HepG2 (cell line): ENCODE measurements around the gene WDR82. TPM values are rescaled to one million over a fixed set of nuclear protein-coding genes. Genes with fewer than 3 reads are reported as not detected.

Source experiments
- AGO2 ChIP-seq: fragments of 200-400 bp; formaldehyde crosslinking; optimal IDR thresholded peaks from 2 replicates; pipeline ENCODE3; 2017; ENCODE audit warnings: mild to moderate bottlenecking, low read depth, low read length, moderate library complexity
- EHMT2 ChIP-seq: fragments of 200-600 bp; sonication (generic); IDR thresholded peaks from 2 replicates; pipeline ENCODE4 v1.7.0; 2017; ENCODE audit warnings: antibody characterized with exemption, low read depth, low read length, borderline replicate concordance
- GFI1 ChIP-seq: sonication (generic); formaldehyde crosslinking; IDR thresholded peaks from 2 replicates; pipeline ENCODE4 v1.5.0; 2020; ENCODE audit warnings: missing genetic modification reagents, mild to moderate bottlenecking, borderline replicate concordance
- GTF3A ChIP-seq: sonication (generic); formaldehyde crosslinking; conservative IDR thresholded peaks from 2 replicates; pipeline ENCODE4 v1.4.0; 2020; ENCODE audit warnings: mild to moderate bottlenecking, missing genetic modification reagents
- MXI1 ChIP-seq: IDR thresholded peaks from 3 replicates; pipeline ENCODE4 v1.6.1; 2012; ENCODE audit warnings: low read depth, low read length, inconsistent platforms, borderline replicate concordance
- NFE2 ChIP-seq: sonication (generic); formaldehyde crosslinking; IDR thresholded peaks from 2 replicates; pipeline ENCODE4 v1.4.0; 2020; ENCODE audit warnings: missing genetic modification reagents
- NFKBIZ ChIP-seq: IDR thresholded peaks from 2 replicates; pipeline ENCODE4 v1.6.1; 2018; ENCODE audit warnings: missing genetic modification reagents, missing compliant biosample characterization
- PHF21A ChIP-seq: sonication (generic); formaldehyde crosslinking; IDR thresholded peaks from 2 replicates; pipeline ENCODE4 v1.5.0; 2020; ENCODE audit warnings: mild to moderate bottlenecking, missing genetic modification reagents
- SNRNP70 ChIP-seq: fragments of 200-400 bp; formaldehyde crosslinking; IDR thresholded peaks from 2 replicates; pipeline ENCODE4 v1.6.1; 2017; ENCODE audit warnings: mild to moderate bottlenecking, low read depth, low read length, moderate library complexity
- TEAD2 ChIP-seq: sonication (generic); formaldehyde crosslinking; IDR thresholded peaks from 2 replicates; pipeline ENCODE4 v1.9.0; 2021; ENCODE audit warnings: missing genetic modification reagents
- ZC3H13 ChIP-seq: sonication (generic); formaldehyde crosslinking; IDR thresholded peaks from 2 replicates; pipeline ENCODE4 v1.8.1; 2023; ENCODE audit warnings: mild to moderate bottlenecking, missing genetic modification reagents, moderate library complexity
- ZFAT ChIP-seq: sonication (generic); formaldehyde crosslinking; conservative IDR thresholded peaks from 2 replicates; pipeline ENCODE4 v1.8.1; 2023; ENCODE audit warnings: missing genetic modification reagents, inconsistent platforms
- ZFYVE20 ChIP-seq: sonication (generic); formaldehyde crosslinking; IDR thresholded peaks from 2 replicates; pipeline ENCODE4 v1.8.0; 2023; ENCODE audit warnings: low read depth, mild to moderate bottlenecking, moderate library complexity, missing genetic modification reagents, borderline replicate concordance
- ZMYM2 ChIP-seq: sonication (generic); formaldehyde crosslinking; IDR thresholded peaks from 2 replicates; pipeline ENCODE4 v1.8.0; 2022; ENCODE audit warnings: mild to moderate bottlenecking, missing genetic modification reagents
- ZMYM3 ChIP-seq: sonication (generic); formaldehyde crosslinking; IDR thresholded peaks from 2 replicates; pipeline ENCODE4 v1.5.1; 2020; ENCODE audit warnings: mild to moderate bottlenecking, missing genetic modification reagents
- ZNF124 ChIP-seq: sonication (generic); formaldehyde crosslinking; IDR thresholded peaks from 2 replicates; pipeline ENCODE4 v1.4.0; 2020; ENCODE audit warnings: missing genetic modification reagents
- ZNF296 ChIP-seq: sonication (generic); formaldehyde crosslinking; conservative IDR thresholded peaks from 2 replicates; pipeline ENCODE4 v1.5.0; 2020; ENCODE audit warnings: mild to moderate bottlenecking, missing genetic modification reagents
- ZNF564 ChIP-seq: sonication (generic); formaldehyde crosslinking; IDR thresholded peaks from 2 replicates; pipeline ENCODE4 v1.8.1; 2023; ENCODE audit warnings: mild to moderate bottlenecking, missing genetic modification reagents
- ZNF572 ChIP-seq: sonication (generic); formaldehyde crosslinking; IDR thresholded peaks from 2 replicates; pipeline ENCODE4 v1.5.1; 2020; ENCODE audit warnings: mild to moderate bottlenecking, missing genetic modification reagents
- ZNF629 ChIP-seq: sonication (generic); formaldehyde crosslinking; conservative IDR thresholded peaks from 2 replicates; pipeline ENCODE4 v1.5.0; 2020; ENCODE audit warnings: missing genetic modification reagents
- ZNF644 ChIP-seq: IDR thresholded peaks from 2 replicates; pipeline ENCODE4 v1.6.1; 2016; ENCODE audit warnings: low read depth
- ZNF713 ChIP-seq: sonication (generic); formaldehyde crosslinking; IDR thresholded peaks from 2 replicates; pipeline ENCODE4 v1.4.0; 2020; ENCODE audit warnings: mild to moderate bottlenecking, missing genetic modification reagents
- ZNF891 ChIP-seq: sonication (generic); formaldehyde crosslinking; IDR thresholded peaks from 2 replicates; pipeline ENCODE4 v1.5.0; 2020; ENCODE audit warnings: mild to moderate bottlenecking, missing genetic modification reagents
- polyA plus RNA-seq, 8 experiments: library from polyadenylated mRNA; depleted of rRNA in 3 of 8; stranded (reverse) in 7 of 8; unstranded in 1 of 8; fragments of >200 nt; fragmentation: Illumina TruSeq in 4 of 8; extraction: Trizol in 4 of 8; gene quantifications; 2 replicates each; pipeline versions ENCODE4 v1.2.1 to v1.2.3, GENCODE V29; 2011 to 2016; ENCODE audit warnings: low read depth in 4 of 8, missing spikeins in 1 of 8, mixed read lengths in 1 of 8; ENCODE audit not compliant: insufficient read depth in 1 of 8
- total RNA-seq, 5 experiments: library from RNA; depleted of rRNA; stranded (reverse); fragments of >200 nt; fragmentation: Illumina TruSeq; extraction: Trizol; gene quantifications; 2 replicates each; pipeline ENCODE4 v1.2.3, GENCODE V29; 2016; ENCODE audit warnings: low read depth in 1 of 5
- TF ChIP-seq, protein P1 (sequence below), 2 experiments: sonication (generic) in 1 of 2; formaldehyde crosslinking in 1 of 2; IDR thresholded peaks; 2 replicates each; pipeline versions ENCODE4 v1.4.0 to v1.6.1; 2018 to 2020; ENCODE audit warnings: missing genetic modification reagents in 2 of 2, borderline replicate concordance in 1 of 2, low read depth in 1 of 2, mild to moderate bottlenecking in 1 of 2, missing biosample characterization in 1 of 2
- TF ChIP-seq, protein P2 (sequence below): sonication (generic); formaldehyde crosslinking; IDR thresholded peaks from 2 replicates; pipeline ENCODE4 v1.5.0; 2020; ENCODE audit warnings: missing genetic modification reagents, mild to moderate bottlenecking, borderline replicate concordance
- TF ChIP-seq, protein P3 (sequence below): IDR thresholded peaks from 2 replicates; pipeline ENCODE4 v1.6.1; 2016; ENCODE audit warnings: missing compliant biosample characterization, missing genetic modification reagents, borderline replicate concordance

WDR82 gene
- total and polyA plus RNA-seq, 2 of the 13 experiments (the other 11 are each of a cell fraction or from before 2014, with no cell fraction given), result 39.1 to 59.5 TPM

DNA sequence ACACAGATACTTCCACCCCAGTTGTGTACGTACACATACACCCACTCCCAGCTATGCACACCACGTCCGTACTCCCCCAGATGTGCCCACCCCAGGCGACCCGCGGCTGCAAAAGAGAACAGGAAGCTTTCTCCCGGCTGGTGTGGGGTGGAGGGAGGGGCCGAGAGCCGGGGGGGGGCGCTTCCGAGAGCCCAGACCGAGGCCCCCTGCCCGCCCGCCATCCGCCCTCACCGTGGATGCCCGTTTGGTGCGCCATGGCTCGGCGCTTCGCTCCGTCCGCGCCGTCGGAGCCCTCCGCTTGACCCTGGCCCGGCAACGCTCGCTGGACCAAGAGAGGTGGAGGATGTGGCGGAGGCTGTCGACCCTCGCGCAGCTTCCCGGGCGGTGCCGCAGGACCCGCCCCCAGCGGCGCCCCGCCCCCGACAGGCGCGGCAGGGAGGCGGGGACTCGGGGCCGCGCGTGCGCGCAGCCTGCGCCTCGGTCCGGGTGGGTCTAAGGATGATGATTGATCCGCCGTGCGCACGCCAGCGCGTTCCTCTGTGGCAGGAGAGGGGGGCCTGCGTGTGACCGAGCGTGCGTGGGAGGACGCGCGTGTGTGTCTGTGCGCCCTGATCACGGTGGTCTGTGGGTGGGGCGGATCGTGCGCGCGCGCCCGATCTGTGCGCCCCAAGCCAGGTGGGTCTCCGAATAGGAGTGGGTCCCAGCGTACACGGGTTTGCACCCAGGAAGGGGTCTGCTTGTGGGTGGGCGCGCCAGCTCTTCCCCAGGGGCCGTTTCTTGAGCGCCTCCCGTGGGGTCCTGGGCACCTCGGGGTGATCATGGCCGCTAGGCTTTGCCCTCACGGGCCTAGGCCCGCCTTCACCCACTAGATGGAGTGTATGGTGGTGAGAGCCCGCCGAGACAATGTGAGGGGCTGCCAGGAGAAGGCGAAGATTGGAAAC, 39.4 kb downstream of the WDR82 start, which contains the start of gene TWF2 (continued):
- TF ChIP-seq TEAD2 (no peak), ZNF296 (CRISPR knock-in tag) (no peak), AGO2 (peak; percentile 85), ZNF572 (CRISPR knock-in tag) (no peak), GFI1 (CRISPR knock-in tag) (no peak; the same call in 1 of the 2 replicates), GTF3A (CRISPR knock-in tag) (no peak), ZNF124 (CRISPR knock-in tag) (no peak), ZFYVE20 (no peak), ZNF629 (CRISPR knock-in tag) (no peak), ZC3H13 (CRISPR knock-in tag) (peak; percentile 33; the same call in 1 of the 2 replicates), NFE2 (CRISPR knock-in tag) (no peak), ZNF564 (CRISPR knock-in tag) (no peak), ZNF713 (CRISPR knock-in tag) (no peak; the same call in 1 of the 2 replicates), PHF21A (no peak), EHMT2 (no peak), ZMYM2 (CRISPR knock-in tag) (0 out of 2 replicates have a peak, but pooled peaks have one; percentile 13), MXI1 (peak; percentile 66; the same call in 1 of the 3 replicates), ZNF644 (CRISPR knock-in tag) (no peak), NFKBIZ (CRISPR knock-in tag) (0 out of 2 replicates have a peak, but pooled peaks have one; percentile 17), ZNF891 (CRISPR knock-in tag) (no peak), SNRNP70 (no peak), ZMYM3 (CRISPR knock-in tag) (no peak), ZFAT (CRISPR knock-in tag) (no peak)
- TF ChIP-seq, protein P1, sequence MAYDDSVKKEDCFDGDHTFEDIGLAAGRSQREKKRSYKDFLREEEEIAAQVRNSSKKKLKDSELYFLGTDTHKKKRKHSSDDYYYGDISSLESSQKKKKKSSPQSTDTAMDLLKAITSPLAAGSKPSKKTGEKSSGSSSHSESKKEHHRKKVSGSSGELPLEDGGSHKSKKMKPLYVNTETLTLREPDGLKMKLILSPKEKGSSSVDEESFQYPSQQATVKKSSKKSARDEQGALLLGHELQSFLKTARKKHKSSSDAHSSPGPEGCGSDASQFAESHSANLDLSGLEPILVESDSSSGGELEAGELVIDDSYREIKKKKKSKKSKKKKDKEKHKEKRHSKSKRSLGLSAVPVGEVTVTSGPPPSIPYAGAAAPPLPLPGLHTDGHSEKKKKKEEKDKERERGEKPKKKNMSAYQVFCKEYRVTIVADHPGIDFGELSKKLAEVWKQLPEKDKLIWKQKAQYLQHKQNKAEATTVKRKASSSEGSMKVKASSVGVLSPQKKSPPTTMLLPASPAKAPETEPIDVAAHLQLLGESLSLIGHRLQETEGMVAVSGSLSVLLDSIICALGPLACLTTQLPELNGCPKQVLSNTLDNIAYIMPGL (CRISPR knock-in tag; IDR thresholded peaks at IDR 0.05; ENCODE audit: borderline replicate concordance in 1 of 2, low read depth in 1 of 2), result peak; percentile 52 to 57; a peak in 3 of 4 replicates
- TF ChIP-seq, protein P2, sequence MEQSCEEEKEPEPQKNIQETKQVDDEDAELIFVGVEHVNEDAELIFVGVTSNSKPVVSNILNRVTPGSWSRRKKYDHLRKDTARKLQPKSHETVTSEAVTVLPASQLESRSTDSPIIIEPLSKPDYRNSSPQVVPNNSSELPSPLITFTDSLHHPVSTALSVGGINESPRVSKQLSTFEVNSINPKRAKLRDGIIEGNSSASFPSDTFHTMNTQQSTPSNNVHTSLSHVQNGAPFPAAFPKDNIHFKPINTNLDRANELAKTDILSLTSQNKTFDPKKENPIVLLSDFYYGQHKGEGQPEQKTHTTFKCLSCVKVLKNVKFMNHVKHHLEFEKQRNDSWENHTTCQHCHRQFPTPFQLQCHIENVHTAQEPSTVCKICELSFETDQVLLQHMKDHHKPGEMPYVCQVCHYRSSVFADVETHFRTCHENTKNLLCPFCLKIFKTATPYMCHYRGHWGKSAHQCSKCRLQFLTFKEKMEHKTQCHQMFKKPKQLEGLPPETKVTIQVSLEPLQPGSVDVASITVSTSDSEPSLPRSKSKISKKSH (CRISPR knock-in tag), result peak; percentile 54; the same call in 1 of the 2 replicates
- TF ChIP-seq, protein P3, sequence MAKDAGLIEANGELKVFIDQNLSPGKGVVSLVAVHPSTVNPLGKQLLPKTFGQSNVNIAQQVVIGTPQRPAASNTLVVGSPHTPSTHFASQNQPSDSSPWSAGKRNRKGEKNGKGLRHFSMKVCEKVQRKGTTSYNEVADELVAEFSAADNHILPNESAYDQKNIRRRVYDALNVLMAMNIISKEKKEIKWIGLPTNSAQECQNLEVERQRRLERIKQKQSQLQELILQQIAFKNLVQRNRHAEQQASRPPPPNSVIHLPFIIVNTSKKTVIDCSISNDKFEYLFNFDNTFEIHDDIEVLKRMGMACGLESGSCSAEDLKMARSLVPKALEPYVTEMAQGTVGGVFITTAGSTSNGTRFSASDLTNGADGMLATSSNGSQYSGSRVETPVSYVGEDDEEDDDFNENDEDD (CRISPR knock-in tag), result no peak
